ENCODE data around the gene RHBG.

Gene RHBG

DNA sequence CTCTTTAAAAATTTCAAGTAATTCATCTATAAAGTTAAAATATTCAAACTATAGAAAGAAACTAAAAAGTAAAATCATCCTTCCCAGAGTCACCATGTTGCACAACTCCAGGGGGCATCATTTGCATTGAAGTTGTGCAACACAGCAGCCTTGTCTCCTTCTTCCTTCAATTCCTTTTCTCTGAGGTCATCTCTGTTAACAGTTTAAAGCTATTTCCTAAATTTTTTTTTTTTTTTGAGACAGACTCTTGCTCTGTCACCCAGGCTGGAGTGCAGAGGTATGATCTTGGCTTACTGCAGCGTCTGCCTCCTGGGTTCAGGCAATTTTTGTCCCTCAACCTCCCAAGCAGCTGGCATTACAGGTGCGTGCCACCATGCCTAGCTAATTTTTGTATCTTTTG lies 7.1 kb downstream of the RHBG start:
- no peak for TF ChIP-seq POLR2A (IDR thresholded peaks at IDR 0.05; ENCODE audit: extremely low read depth, insufficient read length)
- TF ChIP-seq, protein P1, sequence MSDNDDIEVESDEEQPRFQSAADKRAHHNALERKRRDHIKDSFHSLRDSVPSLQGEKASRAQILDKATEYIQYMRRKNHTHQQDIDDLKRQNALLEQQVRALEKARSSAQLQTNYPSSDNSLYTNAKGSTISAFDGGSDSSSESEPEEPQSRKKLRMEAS (IDR thresholded peaks at IDR 0.05; ENCODE audit: low read depth, low read length): no peak
- TF ChIP-seq MYC (IDR thresholded peaks at IDR 0.05; ENCODE audit: low read depth, low read length): no peak
- TF ChIP-seq, protein P2, sequence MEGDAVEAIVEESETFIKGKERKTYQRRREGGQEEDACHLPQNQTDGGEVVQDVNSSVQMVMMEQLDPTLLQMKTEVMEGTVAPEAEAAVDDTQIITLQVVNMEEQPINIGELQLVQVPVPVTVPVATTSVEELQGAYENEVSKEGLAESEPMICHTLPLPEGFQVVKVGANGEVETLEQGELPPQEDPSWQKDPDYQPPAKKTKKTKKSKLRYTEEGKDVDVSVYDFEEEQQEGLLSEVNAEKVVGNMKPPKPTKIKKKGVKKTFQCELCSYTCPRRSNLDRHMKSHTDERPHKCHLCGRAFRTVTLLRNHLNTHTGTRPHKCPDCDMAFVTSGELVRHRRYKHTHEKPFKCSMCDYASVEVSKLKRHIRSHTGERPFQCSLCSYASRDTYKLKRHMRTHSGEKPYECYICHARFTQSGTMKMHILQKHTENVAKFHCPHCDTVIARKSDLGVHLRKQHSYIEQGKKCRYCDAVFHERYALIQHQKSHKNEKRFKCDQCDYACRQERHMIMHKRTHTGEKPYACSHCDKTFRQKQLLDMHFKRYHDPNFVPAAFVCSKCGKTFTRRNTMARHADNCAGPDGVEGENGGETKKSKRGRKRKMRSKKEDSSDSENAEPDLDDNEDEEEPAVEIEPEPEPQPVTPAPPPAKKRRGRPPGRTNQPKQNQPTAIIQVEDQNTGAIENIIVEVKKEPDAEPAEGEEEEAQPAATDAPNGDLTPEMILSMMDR (IDR thresholded peaks at IDR 0.05; ENCODE audit: low read depth, low read length): no peak
- peak; percentile 57 for DNase-seq (ENCODE audit: low read depth)
- no peak overlapping the region for H3K4me3 ChIP-seq (ENCODE audit: low read depth, low read length)

DNA sequence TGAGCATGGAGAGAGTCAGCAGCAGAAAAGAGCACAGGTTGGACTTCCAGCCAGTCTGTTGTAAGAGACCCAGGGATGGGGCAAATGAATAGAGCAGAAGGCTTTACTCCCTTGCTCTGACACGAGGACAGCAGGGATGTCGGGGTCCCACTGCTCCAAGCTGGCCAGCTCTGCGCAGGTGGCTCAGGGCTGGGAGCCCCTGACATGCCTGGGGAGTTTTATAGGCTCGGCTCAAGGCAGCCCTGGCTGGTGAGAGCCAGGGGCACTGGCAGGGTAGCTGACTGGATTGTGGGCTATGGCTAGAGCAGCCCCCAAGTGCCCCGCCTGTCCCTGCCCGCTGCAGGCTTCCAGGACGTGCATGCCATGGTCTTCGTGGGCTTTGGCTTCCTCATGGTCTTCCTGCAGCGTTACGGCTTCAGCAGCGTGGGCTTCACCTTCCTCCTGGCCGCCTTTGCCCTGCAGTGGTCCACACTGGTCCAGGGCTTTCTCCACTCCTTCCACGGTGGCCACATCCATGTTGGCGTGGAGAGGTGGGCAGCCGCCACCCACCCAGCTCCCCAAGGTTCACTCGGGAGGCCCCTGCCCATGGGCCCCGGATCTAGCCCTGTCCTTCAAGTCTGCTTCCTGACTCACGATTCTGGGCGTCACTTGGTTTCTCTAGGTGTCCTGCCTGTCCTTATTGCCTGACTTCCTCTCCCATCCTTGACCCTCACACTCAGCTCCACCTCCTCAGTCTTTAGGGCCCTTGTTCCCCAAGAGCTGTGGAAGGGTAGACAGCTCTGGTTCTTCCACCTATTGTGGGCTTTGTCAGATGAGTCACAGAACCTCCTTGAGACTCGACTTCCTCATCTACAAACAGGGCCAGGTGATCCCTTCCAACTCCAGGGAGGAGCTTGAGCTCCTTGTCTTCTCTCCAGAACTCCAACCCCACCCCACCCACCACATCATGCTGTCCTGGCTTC lies 8.2 kb downstream of the RHBG start:
- no peak overlapping the region for H3K4me3 ChIP-seq (ENCODE audit: low read depth, low read length)
- TF ChIP-seq, protein P1 (IDR thresholded peaks at IDR 0.05; ENCODE audit: low read depth, low read length): no peak
- TF ChIP-seq POLR2A (IDR thresholded peaks at IDR 0.05; ENCODE audit: extremely low read depth, insufficient read length) (no peak), MYC (IDR thresholded peaks at IDR 0.05; ENCODE audit: low read depth, low read length) (no peak)
- TF ChIP-seq, protein P2 (IDR thresholded peaks at IDR 0.05; ENCODE audit: low read depth, low read length): no peak
- peak; percentile 44 for DNase-seq (ENCODE audit: low read depth)

DNA sequence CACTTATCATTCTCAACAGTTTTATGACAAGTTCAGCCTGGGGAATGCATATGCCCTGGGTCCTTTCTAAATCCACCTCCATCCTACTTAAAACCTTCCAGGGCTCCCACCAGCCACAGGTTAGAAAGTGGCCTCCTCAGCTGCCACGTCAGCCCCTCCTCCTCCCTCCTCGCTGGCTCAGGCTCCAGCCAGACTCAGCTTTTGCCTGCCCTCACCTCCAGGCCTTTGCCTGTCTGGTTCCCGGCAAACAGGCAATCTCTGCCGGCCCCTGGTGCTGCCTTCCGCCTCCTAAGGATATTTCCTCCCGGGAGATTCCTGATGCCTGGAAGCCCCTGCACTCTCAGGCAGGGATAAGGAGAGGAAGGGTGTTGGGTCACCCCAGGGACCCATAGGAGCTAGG lies 9.5 kb downstream of the RHBG start:
- no peak for DNase-seq (ENCODE audit: low read depth)
- TF ChIP-seq, protein P1 (IDR thresholded peaks at IDR 0.05; ENCODE audit: low read depth, low read length): no peak
- TF ChIP-seq MYC (IDR thresholded peaks at IDR 0.05; ENCODE audit: low read depth, low read length) (no peak), POLR2A (IDR thresholded peaks at IDR 0.05; ENCODE audit: extremely low read depth, insufficient read length) (no peak)
- TF ChIP-seq, protein P2 (IDR thresholded peaks at IDR 0.05; ENCODE audit: low read depth, low read length): no peak
- H3K4me3 ChIP-seq (ENCODE audit: low read depth, low read length): no peak overlapping the region

DNA sequence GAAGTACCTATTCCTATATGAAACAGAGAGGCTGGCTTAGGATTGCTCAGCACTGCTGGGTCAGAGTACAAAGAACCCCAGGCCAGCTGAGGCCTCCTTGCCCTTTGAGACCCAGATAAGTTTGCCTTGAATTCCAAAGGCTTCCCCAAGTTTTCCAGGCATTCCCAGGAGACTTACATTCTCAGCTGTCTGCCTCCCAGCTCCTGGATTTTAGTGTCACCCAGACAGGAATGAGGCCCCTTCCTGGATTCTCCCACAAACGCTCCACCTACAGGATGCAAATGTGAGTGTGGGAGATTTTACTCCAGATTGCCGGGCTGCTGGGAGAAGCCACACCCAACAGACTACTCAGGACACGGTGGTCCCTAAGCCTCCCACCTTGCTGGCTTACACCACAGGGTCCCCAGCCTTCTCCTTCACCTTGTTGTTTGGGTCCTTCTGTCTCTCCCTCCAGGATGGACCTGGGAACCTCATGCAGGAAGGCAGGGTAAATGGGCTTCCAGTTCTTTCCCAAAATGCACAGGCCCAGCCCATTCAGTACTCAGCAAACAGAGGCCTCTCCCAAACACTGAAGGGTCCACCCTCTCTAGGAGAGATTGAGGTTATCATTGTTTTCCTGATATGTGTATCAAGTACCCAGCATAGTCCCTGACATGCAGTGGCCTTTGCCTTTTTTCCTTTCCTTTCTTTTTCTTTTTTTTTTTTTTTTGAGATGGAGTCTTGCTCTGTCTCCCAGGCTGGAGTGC lies 10.6 kb downstream of the RHBG start:
- no peak overlapping the region for H3K4me3 ChIP-seq (ENCODE audit: low read depth, low read length)
- no peak for DNase-seq (ENCODE audit: low read depth)
- no peak for TF ChIP-seq POLR2A (IDR thresholded peaks at IDR 0.05; ENCODE audit: extremely low read depth, insufficient read length)
- TF ChIP-seq MYC (IDR thresholded peaks at IDR 0.05; ENCODE audit: low read depth, low read length): no peak
- TF ChIP-seq, protein P1 (IDR thresholded peaks at IDR 0.05; ENCODE audit: low read depth, low read length): no peak
- TF ChIP-seq, protein P2 (IDR thresholded peaks at IDR 0.05; ENCODE audit: low read depth, low read length): no peak

DNA sequence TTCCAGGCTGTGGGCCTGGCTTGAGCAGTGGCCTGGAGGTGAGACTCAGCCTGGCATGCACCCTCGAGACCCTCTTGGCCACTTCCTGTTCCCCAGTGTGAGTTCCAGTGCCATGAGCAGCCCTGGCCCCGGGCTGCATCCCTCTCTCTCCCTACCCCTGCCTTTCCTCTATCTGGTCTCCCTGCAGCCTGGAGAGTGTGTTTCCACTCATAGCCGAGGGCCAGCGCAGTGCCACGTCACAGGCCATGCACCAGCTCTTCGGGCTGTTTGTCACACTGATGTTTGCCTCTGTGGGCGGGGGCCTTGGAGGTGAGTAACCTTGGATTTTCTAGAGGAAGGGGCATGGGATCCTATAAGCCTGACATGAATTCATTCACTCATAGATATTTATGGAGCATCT lies 13.6 kb downstream of the RHBG start:
- TF ChIP-seq MYC (IDR thresholded peaks at IDR 0.05; ENCODE audit: low read depth, low read length) (no peak), POLR2A (IDR thresholded peaks at IDR 0.05; ENCODE audit: extremely low read depth, insufficient read length) (no peak)
- TF ChIP-seq, protein P2 (IDR thresholded peaks at IDR 0.05; ENCODE audit: low read depth, low read length): no peak
- TF ChIP-seq, protein P1 (IDR thresholded peaks at IDR 0.05; ENCODE audit: low read depth, low read length): no peak
- H3K4me3 ChIP-seq (ENCODE audit: low read depth, low read length): no peak overlapping the region
- DNase-seq (ENCODE audit: low read depth): no peak

All from NB4 (cell line).